Panc1 (cell line): ENCODE results near the gene AAK1. TPM values are rescaled to one million over a fixed set of nuclear protein-coding genes. Genes with fewer than 3 reads are reported as not detected.

Experiments
- ATAC-seq: fragments of 200-7000 bp; cut with Tn5 transposase; 2 replicates; pipeline ENCODE4 v1.9.1; 2020; ENCODE audit warnings: mild to moderate bottlenecking, moderate library complexity
- BruUV-seq: library from RNA; stranded (reverse); fragments of 400-500 nt; replicated peaks from 2 replicates; lab custom pipeline; 2021; lab: Mats Ljungman, UMichigan
- CTCF ChIA-PET: fragments of 300-600 bp; sonication (Branson Sonifier 250); formaldehyde crosslinking; loops from one replicate; lab custom pipeline; 2022; ENCODE audit warnings: antibody characterized with exemption; lab: Charles Lee
- POLR2A ChIA-PET: fragments of 300-600 bp; sonication (Branson Sonifier 250); formaldehyde crosslinking; loops from one replicate; lab custom pipeline; 2022; ENCODE audit warnings: antibody characterized with exemption; lab: Charles Lee
- DNase-seq: peaks from one replicate; pipeline ENCODE4 v3.0.0-alpha.2; 2010; ENCODE audit warnings: low read depth, low spot score
- H3K27ac ChIP-seq: 2 replicates; pipeline ENCODE4 v1.5.1; 2011; ENCODE audit warnings: mild to moderate bottlenecking, low read length, inconsistent platforms
- H3K27me3 ChIP-seq: fragments of 200-500 bp; sonication (Bioruptor generic); 2 replicates; pipeline ENCODE4 v1.6.0; 2014; ENCODE audit warnings: low read length, inconsistent platforms; ENCODE audit not compliant: control insufficient read depth, insufficient read depth
- H3K36me3 ChIP-seq: fragments of 200-500 bp; sonication (Bioruptor generic); 2 replicates; pipeline ENCODE4 v1.5.1; 2014; ENCODE audit warnings: inconsistent platforms, mild to moderate bottlenecking, low read length, moderate library complexity; ENCODE audit not compliant: control insufficient read depth, insufficient read depth
- H3K4me1 ChIP-seq: 2 replicates; pipeline ENCODE4 v1.5.1; 2011; ENCODE audit warnings: inconsistent platforms, mild to moderate bottlenecking, low read length, moderate library complexity; ENCODE audit not compliant: control insufficient read depth, insufficient read depth
- H3K4me3 ChIP-seq, 2 experiments: 2 replicates each; pipeline ENCODE4 v1.5.1; 2011 to 2012; ENCODE audit warnings: low read depth in 2 of 2, low read length in 2 of 2, mild to moderate bottlenecking in 2 of 2, inconsistent platforms in 1 of 2, moderate library complexity in 1 of 2
- H3K9me3 ChIP-seq: fragments of 200-500 bp; sonication (Bioruptor generic); 2 replicates; pipeline ENCODE4 v1.5.1; 2014; ENCODE audit warnings: low read depth, mild to moderate bottlenecking, inconsistent platforms, low read length, moderate library complexity; ENCODE audit not compliant: control insufficient read depth, insufficient read depth
- CTCF ChIP-seq: fragments of 450-650 bp; IDR thresholded peaks from 2 replicates; pipeline ENCODE4 v1.5.1; 2017; ENCODE audit warnings: mild to moderate bottlenecking
- POLR2AphosphoS5 ChIP-seq: IDR thresholded peaks from 2 replicates; pipeline ENCODE4 v1.6.1; 2012; ENCODE audit warnings: mild to moderate bottlenecking, low read depth, low read length, moderate library complexity
- REST ChIP-seq, 2 experiments: IDR thresholded peaks; 2 replicates each; pipeline ENCODE4 v1.6.1; 2011 to 2012; ENCODE audit warnings: low read depth in 2 of 2, control low read depth in 1 of 2, low read length in 1 of 2, mild to moderate bottlenecking in 1 of 2, moderate library complexity in 1 of 2; ENCODE audit not compliant: insufficient read depth in 1 of 2
- SIN3A ChIP-seq: IDR thresholded peaks from 2 replicates; pipeline ENCODE4 v1.6.1; 2012; ENCODE audit warnings: low read depth, mild to moderate bottlenecking, low read length, moderate library complexity, borderline replicate concordance; ENCODE audit not compliant: insufficient read depth
- TCF7L2 ChIP-seq: IDR thresholded peaks from 2 replicates; pipeline ENCODE4 v1.6.1; 2011; ENCODE audit warnings: mild to moderate bottlenecking, low read depth, low read length, inconsistent platforms
- in situ Hi-C: cut with HindIII; loops from 2 replicates; pipeline ENCODE4 v1.10.0; 2016; ENCODE audit warnings: low sequenced_read_pairs, low pct_unique_long_range_greater_than_20kb
- intact Hi-C: fragments of 100-400 bp; cut with micrococcal nuclease; formaldehyde crosslinking; loops from one replicate; pipeline ENCODE4 v1.10.0; 2022; ENCODE audit not compliant: unreplicated experiment
- total RNA-seq: library from RNA; stranded (reverse); gene quantifications from one replicate; pipeline ENCODE4 v1.2.1, GENCODE V29; 2021; ENCODE audit not compliant: unreplicated experiment

AAK1 gene
- total RNA-seq, 1 experiment from 2014 or later, result 123 TPM

GRCh38 chr2:69634196-69634821 lies 9.2 kb downstream of the AAK1 start:
- DNase-seq (no peak), ATAC-seq (no peak)
- BruUV-seq, result no TSS peak
- in situ Hi-C loops (no loop called here), intact Hi-C loops (loop anchor here (10.0 kb wide), 1 partner anchor 70 kb away; no protein-coding TSS in a partner anchor)
- CTCF ChIA-PET, result no interaction called here
- POLR2A ChIA-PET, result no interaction called here
- no peaks in the 10 kb centered on the region for H3K27me3 ChIP-seq
- H3K36me3 ChIP-seq, result 0 out of 2 replicates have a peak, but pooled peaks cover 5% of the 10 kb centered on the region
- H3K4me1 ChIP-seq, result peaks cover 12% of the 10 kb centered on the region; the same call in 1 of the 2 replicates
- TF ChIP-seq TCF7L2, result no peak
- no peak for TF ChIP-seq REST (IDR thresholded peaks at IDR 0.05; ENCODE audit: insufficient read depth in 1 of 2, low read depth in 2 of 2, low read length in 1 of 2)
- TF ChIP-seq POLR2AphosphoS5, result no peak
- no peak for TF ChIP-seq SIN3A
- no peak for TF ChIP-seq CTCF
- no peaks in the 10 kb centered on the region for H3K9me3 ChIP-seq
- H3K4me3 ChIP-seq, result no peak overlapping the region
- H3K27ac ChIP-seq, result no peak overlapping the region

- ChIA-PET CTCF (no interaction called here), POLR2A (interaction anchor here (0.6 kb wide), 1 partner anchor 30 kb away, joined by 4 read pairs; no protein-coding TSS in a partner anchor)
- H3K36me3 ChIP-seq, result 0 out of 2 replicates have a peak, but pooled peaks cover 4% of the 10 kb centered on the region
- H3K27ac ChIP-seq, result no peak overlapping the region
- peaks cover 3% of the 10 kb centered on the region; the same call in 1 of the 2 replicates for H3K4me1 ChIP-seq
- no TSS peak for BruUV-seq
- DNase-seq (no peak), ATAC-seq (no peak)
- no peaks in the 10 kb centered on the region for H3K9me3 ChIP-seq
- no peaks in the 10 kb centered on the region for H3K27me3 ChIP-seq
- TF ChIP-seq CTCF (no peak), TCF7L2 (no peak), POLR2AphosphoS5 (no peak), SIN3A (no peak), REST (IDR thresholded peaks at IDR 0.05; ENCODE audit: insufficient read depth in 1 of 2, low read depth in 2 of 2, low read length in 1 of 2) (no peak)
- intact Hi-C loops, result loop anchor here (10.0 kb wide), 1 partner anchor 67 kb away; no protein-coding TSS in a partner anchor
- no peak overlapping the region for H3K4me3 ChIP-seq
- in situ Hi-C loops, result no loop called here
Measured at GRCh38 chr2:69631402-69631801, 12.1 kb downstream of the AAK1 start.
